ENCODE results near the gene CATSPERZ.

DNA sequence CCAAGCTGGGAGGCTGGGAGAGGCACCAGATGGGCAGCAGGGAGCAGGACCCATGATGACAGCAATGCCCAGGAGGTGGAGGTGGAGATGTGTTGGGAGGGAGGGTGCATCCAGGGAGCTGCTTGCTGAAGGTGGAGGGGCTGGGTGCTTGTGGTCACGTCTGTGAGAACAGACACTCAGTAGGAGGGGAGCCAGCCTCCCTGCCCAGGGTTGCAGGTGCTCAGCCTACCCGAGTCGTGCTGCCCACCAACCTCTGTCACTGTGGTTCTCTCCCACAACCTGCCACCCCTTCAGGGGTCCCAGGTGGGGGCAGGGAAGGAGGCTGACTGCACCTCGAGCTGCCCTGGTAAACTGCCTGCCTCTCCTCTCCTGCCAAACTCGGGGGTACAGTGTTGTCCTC lies 23.2 kb downstream of the CATSPERZ start:
- TF ChIP-seq CTCF (IDR thresholded peaks at IDR 0.05; ENCODE audit: insufficient read depth, low read length) (no peak), POLR2AphosphoS5 (IDR thresholded peaks at IDR 0.05; ENCODE audit: low read depth) (no peak), REST (IDR thresholded peaks at IDR 0.05; ENCODE audit: insufficient replicate concordance, low read depth) (no peak), GABPA (IDR thresholded peaks at IDR 0.05; ENCODE audit: low read depth) (no peak)

Measured in HL-60 (cell line).